GM12878 (cell line): ENCODE measurements around the gene RNASE7. TPM values are rescaled to one million over a fixed set of nuclear protein-coding genes. Genes with fewer than 3 reads are reported as not detected.
A peak's percentile ranks its signal among the peaks of the same experiment; 100 is the strongest.
"Not testable (repeated sequence)": the region's sequence is repeated elsewhere in the genome, so short reads cannot be mapped to it uniquely, and the experiment has no call there.

Experiments
- ATAC-seq: fragments of 200-7000 bp; cut with Tn5 transposase; 3 replicates; pipeline ENCODE4 v1.9.1; 2020; ENCODE audit warnings: mild to moderate bottlenecking, moderate library complexity
- BruUV-seq: library from RNA; stranded (reverse); fragments of 400-500 nt; replicated peaks from 2 replicates; lab custom pipeline; 2021; lab: Mats Ljungman, UMichigan
- CTCF ChIA-PET: fragments of 300-600 bp; sonication (Branson Sonifier 250); formaldehyde crosslinking; extraction: SDS; loops from one replicate; lab custom pipeline; 2021; ENCODE audit warnings: inconsistent platforms; lab: Yijun Ruan, JAX
- POLR2A ChIA-PET: fragments of 350-600 bp; formaldehyde crosslinking; extraction: SDS; loops from one replicate; lab custom pipeline; 2021; ENCODE audit warnings: inconsistent platforms; lab: Charles Lee
- RAD21 ChIA-PET: fragments of 300-600 bp; sonication (Branson Sonifier 250); formaldehyde crosslinking; loops from one replicate; lab custom pipeline; 2023; ENCODE audit warnings: antibody characterized with exemption; ENCODE audit not compliant: unreplicated experiment; lab: Charles Lee
- SMC1A ChIA-PET: fragments of 300-600 bp; sonication (Branson Sonifier 250); formaldehyde crosslinking; loops from one replicate; lab custom pipeline; 2023; ENCODE audit not compliant: unreplicated experiment, uncharacterized antibody; lab: Charles Lee
- DNase-seq: peaks from one replicate; pipeline ENCODE4 v3.0.0-alpha.2; 2011; ENCODE audit warnings: low read depth, low spot score
- FAIRE-seq: peaks from 3 replicates; lab custom pipeline; 2011; peaks lifted over from hg19 to GRCh38; lab: Jason Lieb, UNC
- H2AFZ ChIP-seq: 2 replicates; pipeline ENCODE4 v1.6.0; 2011; ENCODE audit warnings: low read depth, low read length, control low read depth; ENCODE audit not compliant: control insufficient read depth
- H3K27ac ChIP-seq: 2 replicates; pipeline ENCODE4 v1.5.1; 2011; ENCODE audit warnings: control low read depth; ENCODE audit not compliant: control insufficient read depth, insufficient read depth
- H3K27me3 ChIP-seq, 2 experiments: replicated peaks in 1 of 2; 2 replicates each; pipeline versions ENCODE4 v1.6.0 to v1.6.1; 2011; ENCODE audit warnings: low read length in 1 of 2; ENCODE audit not compliant: control insufficient read depth in 2 of 2, insufficient read depth in 2 of 2
- H3K36me3 ChIP-seq, 2 experiments: 2 replicates each; pipeline ENCODE4 v1.5.1; 2011; ENCODE audit warnings: low read length in 1 of 2; ENCODE audit not compliant: control insufficient read depth in 2 of 2, insufficient read depth in 2 of 2
- H3K4me1 ChIP-seq: 2 replicates; pipeline ENCODE4 v1.6.1; 2011; ENCODE audit warnings: mild to moderate bottlenecking, low read length, moderate library complexity, mixed read lengths; ENCODE audit not compliant: control insufficient read depth, insufficient read depth
- H3K4me2 ChIP-seq: 2 replicates; pipeline ENCODE4 v1.6.0; 2011; ENCODE audit warnings: control low read depth; ENCODE audit not compliant: control insufficient read depth, insufficient read depth
- H3K4me3 ChIP-seq: fragments of 200-600 bp; sonication (generic); 2 replicates; pipeline ENCODE4 v1.5.1; 2016
- H3K79me2 ChIP-seq: 2 replicates; pipeline ENCODE4 v1.6.0; 2011; ENCODE audit warnings: low read length; ENCODE audit not compliant: control insufficient read depth, insufficient read depth
- H3K9ac ChIP-seq: 2 replicates; pipeline ENCODE4 v1.8.0; 2011; ENCODE audit warnings: low read length, control low read depth, mixed read lengths; ENCODE audit not compliant: control insufficient read depth, insufficient read depth
- H3K9me3 ChIP-seq: replicated peaks from 3 replicates; pipeline ENCODE4 v1.5.1; 2011; ENCODE audit warnings: mild to moderate bottlenecking, low read length; ENCODE audit not compliant: control insufficient read depth, insufficient read depth
- H4K20me1 ChIP-seq: 2 replicates; pipeline ENCODE4 v1.6.0; 2011; ENCODE audit not compliant: control insufficient read depth, insufficient read depth
- NR2C2 ChIP-seq: IDR thresholded peaks from 2 replicates; pipeline ENCODE4 v1.6.1; 2011; ENCODE audit warnings: borderline replicate concordance, low read depth; ENCODE audit not compliant: control insufficient read depth, insufficient read length
- SKIL ChIP-seq: fragments of 450-650 bp; IDR thresholded peaks from 2 replicates; pipeline ENCODE4 v1.6.1; 2017; ENCODE audit warnings: mild to moderate bottlenecking, low read depth, inconsistent platforms; ENCODE audit not compliant: poor library complexity, severe bottlenecking
- TCF12 ChIP-seq: IDR thresholded peaks from 2 replicates; pipeline ENCODE4 v1.6.1; 2011; ENCODE audit warnings: low read depth, mild to moderate bottlenecking, low read length
- WGBS: methylation state at CpG from one replicate; pipeline ENCODE4 v1.1.6; 2016; ENCODE audit warnings: low lambda C conversion rate; ENCODE audit not compliant: insufficient replicate concordance, insufficient coverage; ENCODE audit errors: missing lambda C conversion rate; 5-methylcytosine and 5-hydroxymethylcytosine counted together
- in situ Hi-C: fragments of 300-500 bp; cut with MboI; formaldehyde crosslinking; loops from 9 replicates; pipeline ENCODE4 v1.14.3; 2018; ENCODE audit warnings: mixed read lengths
- intact Hi-C: fragments of 100-400 bp; cut with micrococcal nuclease; formaldehyde crosslinking; loops from one replicate; pipeline ENCODE4 v1.14.2; 2022; ENCODE audit not compliant: unreplicated experiment
- polyA plus RNA-seq, 11 experiments: library from polyadenylated mRNA; depleted of rRNA in 4 of 11; unstranded in 6 of 11; stranded (reverse) in 5 of 11; fragments of >200 nt; fragmentation: Nextera tagmentation in 4 of 11; fragmentation: Illumina TruSeq in 1 of 11; extraction: Ambion mirVana in 4 of 11; extraction: Trizol in 1 of 11; gene quantifications; 1 replicate in 1 of 11; 2 replicates in 10 of 11; pipeline versions ENCODE4 v1.2.1 to v1.2.3, GENCODE V29; 2011 to 2016; ENCODE audit warnings: inconsistent platforms in 2 of 11, missing spikeins in 2 of 11, low read depth in 1 of 11
- total RNA-seq, 4 experiments: library from RNA; depleted of rRNA in 3 of 4; stranded (reverse); fragments of >200 nt in 3 of 4; fragmentation: Illumina TruSeq in 1 of 4; extraction: Trizol in 1 of 4; gene quantifications; 2 replicates each; pipeline versions ENCODE4 v1.2.1 to v1.2.3, GENCODE V29; 2013 to 2021

RNASE7 gene
- total and polyA plus RNA-seq, 10 of the 15 experiments (the other 5 are each of a cell fraction or from before 2014, with no cell fraction given) = not detected

GRCh38 chr14:21040370-21040925 is 1.7 kb upstream of the RNASE7 start:
- POLR2A ChIA-PET = interaction anchor here (0.6 to 0.8 kb wide), 2 partner anchors 26 to 274 kb away, joined by 3 read pairs; no protein-coding TSS in a partner anchor
- Histone ChIP-seq H3K79me2 (no peaks in the 10 kb centered on the region), H4K20me1 (no peaks in the 10 kb centered on the region), H3K4me2 (no peak overlapping the region), H3K9me3 (no peaks in the 10 kb centered on the region), H3K27ac (no peak overlapping the region)
- intact Hi-C loops = loop anchor here (1.0 kb wide), 1 partner anchor 26 kb away; no protein-coding TSS in a partner anchor
- SMC1A ChIA-PET = interaction anchor here (1.2 to 3.8 kb wide), 4 partner anchors 21 to 69 kb away, joined by 3 to 36 read pairs (median 4); no protein-coding TSS in a partner anchor
- TF ChIP-seq TCF12 = no peak
- TF ChIP-seq NR2C2 = no peak
- TF ChIP-seq SKIL = no peak
- TF ChIP-seq, all 136 proteins: peak for 0
- Histone ChIP-seq H3K4me3 (no peak overlapping the region), H3K4me1 (peaks cover 5% of the 10 kb centered on the region), H3K36me3 (no peaks in the 10 kb centered on the region), H3K9ac (no peak overlapping the region), H2AFZ (no peak overlapping the region), H3K27me3 (peaks cover 0 to 11% of the 10 kb centered on the region in 2 experiments; a peak in 3 of 4 replicates)
- ChIA-PET CTCF (interaction anchor here (0.8 to 4.3 kb wide), 11 partner anchors 9 to 70 kb away, joined by 3 to 57 read pairs (median 4); no protein-coding TSS in a partner anchor), RAD21 (interaction anchor here (0.6 to 3.5 kb wide), 6 partner anchors 26 to 64 kb away, joined by 3 to 24 read pairs (median 4); no protein-coding TSS in a partner anchor)
- 34% methylated on average over 8 of the region's 8 CpGs for WGBS
- ATAC-seq = no peak
- FAIRE-seq = peak; percentile 23
- in situ Hi-C loops = no loop called here
- no TSS peak for BruUV-seq
- no peak for DNase-seq

- DNase-seq, BruUV-seq, H2AFZ ChIP-seq, H3K36me3 ChIP-seq, H3K79me2 ChIP-seq, ATAC-seq, H3K9ac ChIP-seq, FAIRE-seq, H3K4me1 ChIP-seq, H3K4me2 ChIP-seq, H3K4me3 ChIP-seq, H4K20me1 ChIP-seq, in situ Hi-C loops, H3K9me3 ChIP-seq, H3K27ac ChIP-seq: not testable (repeated sequence)
- SMC1A ChIA-PET = interaction anchor here (1.8 to 3.8 kb wide), 2 partner anchors 26 to 53 kb away, joined by 4 to 36 read pairs; no protein-coding TSS in a partner anchor
- POLR2A ChIA-PET = interaction anchor here (0.8 kb wide), 1 partner anchor 27 kb away, joined by 3 read pairs; no protein-coding TSS in a partner anchor
- H3K27me3 ChIP-seq = peaks cover 0 to 11% of the 10 kb centered on the region in 2 experiments; a peak in 3 of 4 replicates
- RAD21 ChIA-PET = interaction anchor here (0.6 to 3.5 kb wide), 5 partner anchors 26 to 51 kb away, joined by 3 to 24 read pairs (median 4); no protein-coding TSS in a partner anchor
- WGBS = 26% methylated on average over 3 of the region's 3 CpGs
- intact Hi-C loops = loop anchor here (1.0 kb wide), 1 partner anchor 27 kb away; no protein-coding TSS in a partner anchor
- CTCF ChIA-PET = interaction anchor here (0.8 to 4.3 kb wide), 10 partner anchors 10 to 70 kb away, joined by 3 to 57 read pairs (median 4); no protein-coding TSS in a partner anchor
These were observed 1.2 kb upstream of the RNASE7 start for GRCh38 chr14:21040941-21041340.
